GM18519 (cell line): ENCODE results near the gene IFI30.
A peak's percentile ranks its signal among the peaks of the same experiment; 100 is the strongest.
"Not testable (repeated sequence)": the region's sequence is repeated elsewhere in the genome, so short reads cannot be mapped to it uniquely, and the experiment has no call there.

Source experiments
- ATAC-seq: cut with Tn5 transposase; IDR thresholded peaks from one replicate; pipeline ENCODE4 v1.9.1; 2021; ENCODE audit warnings: mild to moderate bottlenecking, moderate library complexity; ENCODE audit not compliant: unreplicated experiment, low FRiP score

Gene IFI30

DNA sequence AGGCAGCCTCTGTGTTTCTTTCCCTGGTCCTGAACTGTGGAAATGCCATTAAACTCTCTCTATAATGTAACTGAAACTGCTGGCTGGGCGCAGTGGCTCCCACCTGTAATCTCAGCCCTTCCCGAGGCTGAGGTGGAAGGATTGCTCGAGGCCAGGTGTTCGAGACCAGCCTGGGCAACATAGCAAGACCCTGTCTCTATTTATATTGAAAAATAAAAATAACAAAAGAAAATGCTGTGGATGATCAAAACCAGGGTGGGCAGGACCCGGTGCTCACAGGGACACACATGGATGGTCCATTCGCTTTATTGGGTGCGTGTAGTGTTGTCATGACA lies 22.9 kb downstream of the IFI30 start:
- ATAC-seq, result no peak

DNA sequence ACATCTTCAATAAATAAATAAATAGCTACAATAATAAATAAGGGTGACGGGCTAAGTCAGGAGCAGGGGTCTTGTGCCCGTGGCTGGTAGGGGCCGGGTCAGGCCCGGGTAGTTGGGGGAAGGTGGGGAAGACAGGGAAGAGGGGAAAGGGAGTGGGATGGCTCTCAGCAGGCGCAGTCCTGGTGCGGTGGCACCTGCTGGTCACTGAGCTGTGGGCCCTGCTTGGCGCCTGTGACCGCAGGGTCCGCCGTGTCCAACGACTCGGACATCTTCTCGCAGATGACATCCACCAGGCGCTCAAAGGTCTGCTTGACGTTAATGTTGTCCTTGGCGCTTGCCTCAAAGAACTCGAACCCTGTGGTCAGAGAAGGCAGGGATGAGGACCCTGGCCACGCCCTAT lies 23.7 kb downstream of the IFI30 start:
- no peak for ATAC-seq

DNA sequence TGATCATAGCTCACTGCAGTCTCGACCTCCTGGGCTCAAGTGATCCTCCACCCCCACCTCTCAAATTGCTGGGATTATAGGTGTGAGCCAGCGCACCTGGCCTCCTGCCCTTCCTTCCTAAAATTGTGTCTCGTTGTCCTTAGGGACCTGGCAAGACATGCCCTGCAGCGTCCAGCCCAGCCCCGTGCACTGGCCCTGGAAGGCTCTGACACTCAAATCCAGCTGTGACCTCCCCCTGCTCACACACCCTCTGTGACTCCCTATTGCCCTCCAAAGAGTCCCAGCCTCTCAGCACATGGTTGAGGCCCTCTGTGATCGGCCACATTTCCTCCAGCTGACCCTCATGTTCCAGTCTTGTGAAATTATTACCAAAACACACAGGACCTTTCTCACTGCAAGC lies 24.3 kb downstream of the IFI30 start:
- ATAC-seq, result no peak

DNA sequence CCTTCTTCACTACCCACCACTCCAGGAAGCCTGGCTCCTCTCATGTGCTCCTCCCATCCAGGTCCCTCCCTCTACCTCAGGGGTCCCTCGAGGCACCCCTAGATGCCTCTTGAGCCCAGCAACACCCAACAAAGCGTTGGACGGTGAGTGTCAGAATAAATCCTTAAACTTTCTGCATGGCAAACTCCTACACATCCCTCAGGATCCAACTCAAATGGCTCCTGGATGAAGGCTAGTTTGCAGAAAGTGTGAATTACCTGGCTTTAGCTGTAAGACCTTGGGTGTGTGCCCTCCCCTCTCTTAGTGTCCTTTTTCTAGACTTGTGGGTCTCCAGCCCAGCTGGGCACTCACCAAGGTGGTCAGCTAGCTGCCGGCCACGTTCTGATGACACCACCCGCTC lies 24.8 kb downstream of the IFI30 start:
- no peak for ATAC-seq

DNA sequence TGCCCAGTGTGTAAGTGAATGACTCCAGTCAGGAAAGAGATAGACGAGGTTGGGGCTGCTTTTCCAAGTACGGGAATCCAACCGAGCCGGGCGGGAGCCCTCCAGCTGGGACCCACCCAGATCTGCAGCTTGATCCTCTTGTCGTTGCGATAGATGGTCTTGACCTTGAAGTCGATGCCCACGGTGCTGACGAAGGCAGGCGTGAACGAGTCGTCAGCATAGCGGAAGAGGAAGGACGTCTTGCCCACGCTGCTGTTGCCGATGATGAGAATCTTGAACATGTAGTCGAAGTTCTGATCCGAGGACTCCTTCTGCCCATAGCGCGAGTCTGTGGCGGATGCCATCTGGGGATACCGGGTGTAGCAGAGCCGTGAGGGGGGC lies 28.8 kb downstream of the IFI30 start:
- ATAC-seq, result no peak

DNA sequence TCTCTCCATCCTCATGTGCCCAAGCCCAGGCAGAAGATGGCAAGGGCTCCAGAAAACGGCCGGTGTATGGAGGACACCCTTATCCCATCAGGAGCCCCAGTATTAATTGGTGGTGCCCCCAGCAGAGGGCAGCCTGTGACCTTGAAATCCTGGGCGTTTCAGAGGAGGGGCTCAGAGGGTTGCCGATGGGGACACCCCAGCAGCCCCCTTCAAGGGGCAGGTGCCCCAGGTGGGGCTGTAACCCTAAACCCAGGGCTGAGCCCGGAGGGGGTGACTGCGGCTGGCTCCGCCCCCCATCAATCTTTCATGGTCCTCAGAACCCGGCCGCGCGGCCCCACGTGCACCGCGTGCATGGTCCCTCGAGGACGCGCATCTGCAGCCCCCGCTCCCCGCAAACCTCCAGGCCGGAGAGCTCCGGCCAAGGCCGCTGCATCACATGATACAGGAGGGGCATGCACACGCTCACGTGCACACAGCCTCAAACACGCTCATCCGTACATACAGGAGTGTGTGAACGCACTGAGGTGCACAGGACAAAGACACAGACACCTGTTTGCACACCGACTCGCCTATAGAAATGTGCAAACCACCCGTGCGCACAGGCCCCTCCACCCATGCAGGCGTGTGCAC lies 29.3 kb downstream of the IFI30 start:
- no peak for ATAC-seq

DNA sequence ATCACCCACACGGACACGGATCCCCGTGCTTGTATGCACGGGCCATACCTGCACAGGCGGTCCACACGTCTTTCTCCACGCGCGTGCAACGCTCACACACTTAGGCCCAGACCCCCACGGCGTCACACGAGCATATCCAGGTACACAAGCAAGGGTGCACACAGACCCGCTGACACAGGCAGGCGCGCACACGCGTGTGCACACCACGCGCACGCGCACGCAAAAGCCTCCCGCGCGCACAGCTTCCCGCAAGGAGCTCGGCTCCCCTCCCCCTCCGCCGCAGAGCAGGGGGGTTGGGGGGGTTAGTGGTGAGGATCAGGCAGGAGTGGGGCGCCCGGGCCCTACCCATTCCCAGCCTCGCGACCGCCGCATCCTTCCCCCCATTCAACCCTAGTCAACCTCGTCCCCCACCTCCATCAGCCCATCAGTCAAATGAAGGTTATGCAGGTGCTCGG lies 29.8 kb downstream of the IFI30 start:
- ATAC-seq, result no peak

DNA sequence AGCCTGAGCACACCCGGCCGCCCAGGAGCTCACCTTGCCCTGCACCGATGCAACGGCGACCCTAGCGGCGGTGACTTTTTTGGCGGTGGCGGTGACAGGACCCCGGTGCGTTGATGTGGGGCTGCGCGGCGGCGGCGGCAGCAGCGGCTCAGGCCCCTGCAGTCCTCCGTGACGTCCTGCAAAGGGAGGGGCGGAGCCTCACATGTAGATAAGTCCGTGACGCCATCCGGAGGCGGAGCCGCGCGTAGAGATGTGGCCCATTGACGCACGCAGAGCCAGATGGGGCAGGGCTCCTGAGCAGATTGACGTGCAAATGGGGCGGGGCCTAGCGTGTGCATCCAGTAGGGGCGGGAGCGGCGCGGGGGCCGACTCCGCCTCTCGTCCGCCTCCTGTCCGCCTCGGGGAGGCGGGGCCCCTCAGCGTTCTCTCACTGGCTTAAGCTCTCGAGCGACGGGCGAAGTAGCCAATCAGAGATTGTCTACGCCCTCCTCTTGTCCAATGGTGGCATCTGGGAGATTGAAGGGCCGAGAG lies 30.3 kb downstream of the IFI30 start, which contains the start of gene RAB3A:
RAB3A (minus strand) TSS at position 180 of the 531 bp plus-strand sequence. CDS start 1,302 bp downstream, outside the sequence.
- peak; percentile 81 for ATAC-seq

DNA sequence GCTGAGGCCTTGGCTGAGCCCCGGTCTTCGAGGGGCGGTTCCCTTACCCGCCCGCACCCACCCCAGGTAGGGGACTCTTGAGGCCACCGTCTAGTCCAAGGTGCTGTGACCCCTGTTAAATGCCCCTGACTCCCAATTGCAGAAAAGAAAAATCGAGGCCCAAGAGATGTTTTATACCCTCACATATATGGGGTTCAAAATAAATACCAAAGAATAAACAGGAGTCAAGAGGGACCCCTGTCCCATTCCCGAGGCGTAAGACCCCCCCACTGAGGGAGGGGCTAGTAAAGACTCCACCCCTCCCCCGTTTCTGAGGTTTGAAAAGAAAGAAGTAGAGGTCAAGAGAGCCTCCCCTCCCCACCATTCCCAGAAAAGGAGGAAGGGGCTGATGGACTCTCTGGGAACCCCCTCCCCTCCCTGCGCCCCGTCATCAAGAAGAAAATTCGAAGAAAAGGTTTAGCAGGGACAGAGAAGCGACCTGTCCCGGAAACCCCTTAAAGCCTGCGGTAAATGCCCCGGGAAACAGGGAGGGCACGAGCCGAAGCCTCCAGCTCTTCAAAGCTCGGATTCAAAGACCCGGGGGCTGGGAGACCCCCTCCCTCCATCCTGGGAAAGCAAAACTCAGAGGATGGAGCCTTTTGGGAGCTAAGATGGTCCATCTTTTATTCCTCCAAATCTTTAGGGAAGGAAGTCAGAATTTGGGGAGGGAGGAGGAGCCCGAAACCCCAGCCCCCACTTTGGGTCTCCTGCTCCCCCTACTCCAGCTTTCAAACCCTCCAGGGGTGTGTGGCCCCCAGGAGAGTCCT lies 31.0 kb downstream of the IFI30 start:
- ATAC-seq, result no peak

DNA sequence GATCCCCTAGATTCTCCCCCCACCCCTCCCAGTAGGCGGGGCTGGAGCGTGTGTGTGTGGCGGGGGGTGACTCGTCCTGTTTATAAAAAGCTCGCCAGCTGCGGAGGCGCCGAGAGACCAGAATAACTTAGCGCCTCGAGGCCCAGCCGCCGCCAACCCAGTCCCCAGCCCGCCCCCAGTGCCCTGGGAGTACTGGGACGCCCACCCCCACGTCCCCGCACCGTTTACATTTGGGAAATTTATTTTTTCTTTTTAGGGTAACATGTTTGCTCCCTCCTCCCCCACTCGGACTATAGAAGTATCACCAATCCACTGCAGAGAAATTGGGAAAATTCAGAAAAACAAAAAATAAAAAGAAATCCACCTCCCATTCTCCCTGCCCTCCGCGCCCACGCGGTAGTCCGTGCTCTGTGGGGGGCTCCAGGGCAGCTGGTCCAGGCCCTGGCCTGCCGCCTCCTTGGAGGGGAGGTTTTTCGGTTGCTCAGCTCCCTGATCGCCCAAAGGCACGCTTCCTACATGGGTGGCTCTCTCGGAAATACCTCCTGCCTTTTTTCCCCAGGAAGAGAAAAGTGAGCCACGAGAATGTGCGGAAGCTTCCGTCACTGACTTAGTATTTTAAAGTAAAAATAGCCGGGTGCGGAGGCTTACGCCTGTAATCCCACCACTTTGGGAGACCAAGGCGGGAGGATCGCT lies 31.7 kb downstream of the IFI30 start:
- ATAC-seq, result no peak

DNA sequence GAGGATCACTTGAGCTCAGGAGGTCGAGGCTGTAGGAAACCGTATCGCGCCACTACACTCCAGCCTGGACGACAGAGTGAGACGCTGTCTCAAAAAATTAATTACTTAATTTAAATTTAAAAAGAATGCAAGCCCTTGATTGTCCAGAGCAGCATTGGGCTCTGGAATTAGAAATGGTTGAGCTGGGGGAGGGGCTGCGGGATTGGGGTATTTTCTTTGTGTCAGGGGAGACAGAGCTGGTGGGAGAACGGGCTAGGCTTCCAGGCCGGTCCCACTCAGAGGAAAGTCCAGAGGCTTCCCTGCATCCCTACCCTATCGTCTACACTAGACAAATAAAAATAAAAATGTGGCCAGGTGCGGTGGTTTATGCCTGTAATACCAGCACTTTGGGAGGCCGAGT lies 32.4 kb downstream of the IFI30 start:
- ATAC-seq, result no peak

DNA sequence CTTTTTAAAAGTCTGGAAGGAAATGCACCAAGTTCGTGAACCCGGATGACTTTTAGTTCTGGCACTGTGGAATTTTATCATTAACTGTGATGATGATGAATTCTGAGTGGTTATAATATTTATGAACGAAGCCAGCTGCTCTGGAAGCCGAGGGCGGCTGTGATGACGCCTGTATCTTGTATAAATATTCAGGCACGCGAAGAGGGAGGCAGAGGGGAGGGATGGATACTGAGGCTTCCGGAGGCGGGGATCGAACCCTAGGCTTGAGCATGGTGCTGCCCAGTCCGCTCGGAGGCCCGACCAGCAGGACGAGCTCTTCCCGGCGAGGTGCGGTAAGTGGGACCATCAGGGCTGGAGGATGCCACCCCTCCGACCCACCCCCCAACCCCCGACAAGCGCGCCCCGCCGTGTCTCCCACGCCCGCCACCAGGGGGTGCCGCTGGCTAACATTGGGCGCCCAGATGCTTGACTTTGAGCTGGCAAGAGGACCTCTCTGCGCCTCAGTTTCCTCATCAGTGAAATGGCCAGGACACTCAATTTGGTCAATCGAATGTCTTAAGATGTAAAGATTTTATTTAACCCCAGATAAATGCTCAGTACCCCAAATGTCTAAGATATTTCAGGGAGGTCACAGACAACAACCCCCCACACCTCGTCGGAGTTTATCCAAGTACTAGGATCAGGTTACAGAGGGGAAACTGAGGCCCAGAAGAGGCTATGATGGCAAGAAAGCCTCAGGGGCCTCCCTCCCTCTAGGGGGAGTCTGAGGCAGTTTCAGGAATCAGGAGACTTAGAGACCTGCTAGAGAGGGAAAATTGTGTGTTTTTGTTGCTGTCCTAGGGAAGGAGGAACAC lies 34.7 kb downstream of the IFI30 start:
- ATAC-seq, result no peak

DNA sequence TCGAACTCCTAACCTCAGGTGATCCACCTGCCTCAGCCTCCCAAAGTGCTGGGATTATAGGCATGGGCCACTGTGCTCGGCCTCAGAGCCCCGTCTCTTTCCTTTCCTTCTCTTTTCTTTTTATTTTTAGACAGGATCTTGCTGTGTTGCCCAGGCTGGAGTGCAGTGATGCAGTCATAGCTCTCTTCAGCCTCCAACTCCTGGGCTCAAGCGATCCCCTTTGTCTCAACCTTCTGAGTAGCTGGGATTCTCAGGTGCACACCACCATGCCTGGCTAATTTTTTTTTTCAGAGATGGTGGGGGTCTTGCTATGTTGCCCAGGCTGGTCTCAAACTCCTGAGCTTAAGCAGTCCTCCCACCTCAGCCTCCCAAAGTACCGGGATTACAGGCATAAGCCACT lies 36.3 kb downstream of the IFI30 start:
- not testable (repeated sequence) for ATAC-seq

DNA sequence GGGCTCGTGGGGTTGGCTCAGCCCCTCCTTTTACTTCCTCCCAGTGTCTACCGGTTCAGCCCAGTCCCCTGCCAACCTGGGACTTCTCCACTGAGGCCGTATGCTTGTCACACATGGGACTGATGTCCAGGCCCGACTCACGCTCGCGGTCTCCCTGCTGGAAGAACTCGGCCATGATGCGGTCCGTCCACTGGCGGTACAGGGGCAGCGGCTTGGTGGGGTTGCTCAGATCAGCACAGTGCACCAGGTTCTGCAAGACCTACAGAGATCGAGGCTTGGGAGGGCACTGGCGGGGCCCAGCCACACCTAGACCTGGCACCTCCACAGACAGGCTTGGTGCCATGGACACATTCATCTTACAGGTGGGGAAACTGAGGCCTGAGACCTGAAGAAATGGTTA lies 38.1 kb downstream of the IFI30 start:
- ATAC-seq, result no peak

DNA sequence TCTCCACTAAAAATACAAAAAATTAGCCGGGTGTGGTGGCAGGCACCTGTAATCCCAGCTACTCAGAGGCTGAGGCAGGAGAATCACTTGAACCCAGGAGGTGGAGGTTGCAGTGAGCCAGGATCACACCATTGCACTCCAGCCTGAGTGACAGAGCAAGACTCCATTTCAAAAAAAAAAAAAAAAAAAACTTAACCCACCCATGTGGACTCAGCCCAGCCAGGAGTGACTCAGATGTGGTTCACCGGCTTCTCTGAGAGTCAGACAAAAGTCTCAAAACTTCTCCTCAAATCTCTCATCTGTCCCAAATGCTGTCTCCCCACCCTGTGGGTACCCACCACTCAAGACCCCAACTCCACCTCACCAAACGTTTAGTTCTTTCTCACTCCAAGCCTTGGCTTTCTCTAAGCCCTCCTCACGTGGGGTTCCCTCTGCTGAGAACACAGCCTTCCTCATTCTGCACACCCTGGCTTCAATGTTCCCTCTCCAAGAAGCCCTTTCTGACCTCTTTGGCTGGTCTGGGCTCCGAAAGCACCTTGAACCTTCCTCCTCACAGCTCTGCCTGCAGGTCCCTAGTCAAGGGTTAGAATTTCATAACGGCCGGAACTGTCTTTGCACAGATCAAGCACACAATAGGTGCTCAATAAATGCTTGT lies 41.3 kb downstream of the IFI30 start:
- no peak for ATAC-seq

DNA sequence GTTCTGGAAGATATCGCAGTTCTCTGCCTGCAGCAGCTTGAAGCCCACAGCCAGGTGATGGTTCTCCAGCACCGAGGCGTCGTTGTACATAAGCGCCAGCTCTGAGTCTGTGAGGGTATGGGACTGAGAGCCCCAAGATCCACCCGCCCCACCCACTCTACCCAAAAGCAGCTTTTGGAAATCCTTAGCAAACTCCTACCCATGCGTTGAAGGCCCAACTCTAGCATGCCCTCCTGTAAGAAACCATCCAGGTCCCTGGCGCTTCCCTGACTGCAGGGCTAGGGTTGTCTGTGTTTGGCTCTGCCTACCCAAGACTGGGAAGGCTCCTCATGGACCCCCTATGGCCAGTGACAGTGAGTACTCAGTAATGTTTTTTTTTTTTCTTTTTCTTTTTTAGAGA lies 43.2 kb downstream of the IFI30 start:
- no peak for ATAC-seq

DNA sequence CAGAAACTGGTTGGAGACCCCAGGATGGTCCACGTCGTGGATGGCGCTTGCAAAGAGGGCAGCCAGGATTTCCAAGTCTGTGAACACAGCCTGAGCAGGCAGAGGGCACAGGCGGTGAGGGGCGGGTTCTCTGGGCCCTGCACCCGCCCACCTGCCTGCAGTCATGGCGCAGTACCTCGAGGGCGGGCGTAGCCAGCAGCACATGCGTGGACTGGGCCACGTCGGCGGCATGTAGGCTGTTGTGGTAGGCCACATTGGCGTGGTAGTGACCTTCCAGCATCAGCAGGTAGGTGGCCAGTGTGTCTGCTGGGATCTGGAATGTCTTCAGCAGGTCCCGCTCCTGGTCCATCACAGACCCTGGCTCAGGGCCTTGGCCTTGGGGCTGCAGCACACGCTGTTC lies 44.5 kb downstream of the IFI30 start:
- no peak for ATAC-seq

DNA sequence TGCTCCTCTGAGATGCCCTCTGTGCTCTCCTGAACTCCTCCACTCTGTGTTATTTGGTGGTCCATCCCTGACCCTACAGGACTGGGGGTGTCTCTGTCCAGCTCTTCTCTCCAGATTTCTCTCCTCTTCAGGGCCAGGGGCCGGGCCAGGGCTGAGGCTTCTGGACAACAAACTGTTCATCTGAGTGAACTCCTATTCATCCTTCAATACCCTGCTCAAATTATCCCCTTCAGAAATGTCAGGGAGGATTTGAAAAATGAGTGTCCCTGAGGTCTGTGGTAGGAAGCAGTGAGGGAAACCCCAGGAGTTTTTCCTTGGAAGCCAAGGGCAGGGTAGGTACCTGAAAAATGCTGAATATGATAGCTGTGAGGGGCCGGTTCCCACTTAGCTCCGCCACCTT lies 45.0 kb downstream of the IFI30 start:
- no peak for ATAC-seq

DNA sequence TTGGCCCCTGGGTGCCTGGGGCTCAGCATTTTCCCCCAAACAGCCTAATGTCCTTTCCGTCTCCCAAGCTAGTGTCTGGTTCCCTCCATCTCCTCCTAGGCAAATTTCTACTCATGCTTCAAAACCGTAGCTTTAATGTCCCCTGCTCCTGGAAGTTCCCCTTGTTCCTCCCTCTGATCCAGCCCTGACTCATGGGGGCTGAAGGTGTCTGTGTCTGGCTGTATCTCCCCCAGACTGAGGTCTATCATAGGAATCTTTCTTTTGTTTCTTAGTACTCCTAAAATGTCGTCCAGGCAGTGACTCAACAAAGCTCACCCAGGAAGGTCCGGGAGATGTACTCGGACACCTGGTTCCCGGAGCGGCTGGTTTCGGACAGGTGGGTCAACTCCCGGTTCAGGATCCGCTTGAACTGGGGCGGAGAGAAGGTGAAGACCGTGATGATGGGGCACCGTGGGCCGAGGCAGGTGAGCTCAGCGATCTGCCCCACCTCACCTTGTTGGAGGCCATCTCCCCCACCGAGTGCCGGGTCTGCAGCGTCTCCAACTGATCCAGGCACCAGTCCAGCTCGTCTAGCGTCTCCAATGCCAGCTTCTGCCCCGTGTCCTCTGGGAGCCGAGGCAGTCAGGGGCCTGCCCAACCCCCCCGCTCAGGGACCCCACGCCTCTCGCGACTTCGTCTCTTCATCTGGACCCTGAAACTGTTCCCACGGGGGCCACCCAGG lies 46.5 kb downstream of the IFI30 start:
- ATAC-seq, result no peak
